Measurements from ENCODE around the gene AGAP5.

AGAP5 gene

GRCh38 chr10:73653195-73653594, 44.7 kb downstream of the AGAP5 start:
- DNase-seq, result no peak

- peak; percentile 95 for DNase-seq
Observed at GRCh38 chr10:73650537-73651331, 47.2 kb downstream of the AGAP5 start.

- peak; percentile 62 for DNase-seq
Observed at GRCh38 chr10:73649876-73650536, 47.9 kb downstream of the AGAP5 start.

GRCh38 chr10:73648975-73649829, 48.7 kb downstream of the AGAP5 start:
- peak; percentile 64 for DNase-seq

GRCh38 chr10:73647875-73648651, 49.8 kb downstream of the AGAP5 start:
- DNase-seq, result no peak

- peak; percentile 46 for DNase-seq
Observed at GRCh38 chr10:73647211-73647874, 50.6 kb downstream of the AGAP5 start.

- DNase-seq, result no peak
Observed at GRCh38 chr10:73646598-73647041, 51.3 kb downstream of the AGAP5 start.

GRCh38 chr10:73645251-73645650, 52.7 kb downstream of the AGAP5 start:
- no peak for DNase-seq

- DNase-seq, result no peak
Observed at GRCh38 chr10:73644767-73645166, 53.1 kb downstream of the AGAP5 start.

GRCh38 chr10:73644015-73644743, 53.7 kb downstream of the AGAP5 start:
- peak; percentile 66 for DNase-seq

- DNase-seq, result no peak
Observed at GRCh38 chr10:73643362-73643761, 54.5 kb downstream of the AGAP5 start.

GRCh38 chr10:73641328-73642060, 56.4 kb downstream of the AGAP5 start, which contains the start of gene MYOZ1:
MYOZ1 (minus strand) TSS chr10:73641474; CDS start chr10:73640017, 1,457 bp downstream.
- peak; percentile 31 for DNase-seq

GRCh38 chr10:73639286-73639685, 58.6 kb downstream of the AGAP5 start:
- DNase-seq, result no peak

- DNase-seq, result no peak
Observed at GRCh38 chr10:73635781-73636180, 62.1 kb downstream of the AGAP5 start.

GRCh38 chr10:73634421-73634820, 63.5 kb downstream of the AGAP5 start:
- no peak for DNase-seq

GRCh38 chr10:73629165-73629564, 68.7 kb downstream of the AGAP5 start:
- no peak for DNase-seq

GRCh38 chr10:73628405-73628804, 69.5 kb downstream of the AGAP5 start:
- DNase-seq, result no peak

GRCh38 chr10:73627300-73627699, 70.6 kb downstream of the AGAP5 start:
- no peak for DNase-seq

GRCh38 chr10:73625884-73626752, 71.8 kb downstream of the AGAP5 start:
- DNase-seq, result peak; percentile 98
